NCI-H1048 (cell line): ENCODE results near the gene PADI3.

ENCODE experiments used
- DNase-seq: peaks from one replicate; lab custom pipeline; 2025; lab: John Stamatoyannopoulos, UW

Gene PADI3, protein sequence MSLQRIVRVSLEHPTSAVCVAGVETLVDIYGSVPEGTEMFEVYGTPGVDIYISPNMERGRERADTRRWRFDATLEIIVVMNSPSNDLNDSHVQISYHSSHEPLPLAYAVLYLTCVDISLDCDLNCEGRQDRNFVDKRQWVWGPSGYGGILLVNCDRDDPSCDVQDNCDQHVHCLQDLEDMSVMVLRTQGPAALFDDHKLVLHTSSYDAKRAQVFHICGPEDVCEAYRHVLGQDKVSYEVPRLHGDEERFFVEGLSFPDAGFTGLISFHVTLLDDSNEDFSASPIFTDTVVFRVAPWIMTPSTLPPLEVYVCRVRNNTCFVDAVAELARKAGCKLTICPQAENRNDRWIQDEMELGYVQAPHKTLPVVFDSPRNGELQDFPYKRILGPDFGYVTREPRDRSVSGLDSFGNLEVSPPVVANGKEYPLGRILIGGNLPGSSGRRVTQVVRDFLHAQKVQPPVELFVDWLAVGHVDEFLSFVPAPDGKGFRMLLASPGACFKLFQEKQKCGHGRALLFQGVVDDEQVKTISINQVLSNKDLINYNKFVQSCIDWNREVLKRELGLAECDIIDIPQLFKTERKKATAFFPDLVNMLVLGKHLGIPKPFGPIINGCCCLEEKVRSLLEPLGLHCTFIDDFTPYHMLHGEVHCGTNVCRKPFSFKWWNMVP

DNA sequence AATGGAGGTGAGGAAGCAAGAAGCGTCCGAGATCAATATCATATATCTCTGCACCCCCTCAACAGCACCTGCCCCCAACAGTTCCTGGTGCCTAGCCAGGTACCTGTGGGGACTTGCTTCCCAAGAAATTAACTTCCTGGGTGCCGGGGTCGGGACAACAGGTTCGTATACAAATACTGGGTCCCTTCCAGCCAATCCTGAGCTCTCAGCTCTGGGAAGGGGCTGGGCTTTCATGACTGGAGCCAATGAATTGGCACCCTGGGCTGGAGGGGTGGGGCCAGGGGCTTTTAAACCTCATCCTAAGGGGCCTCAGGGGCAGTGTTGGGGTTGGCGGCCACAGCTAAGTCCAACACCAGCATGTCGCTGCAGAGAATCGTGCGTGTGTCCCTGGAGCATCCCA, at the start of gene PADI3:
Gene PADI3 (plus strand): TSS at position 318 of the 400 bp plus-strand sequence. CDS start 40 bp downstream, at position 358.
- DNase-seq: no peak

DNA sequence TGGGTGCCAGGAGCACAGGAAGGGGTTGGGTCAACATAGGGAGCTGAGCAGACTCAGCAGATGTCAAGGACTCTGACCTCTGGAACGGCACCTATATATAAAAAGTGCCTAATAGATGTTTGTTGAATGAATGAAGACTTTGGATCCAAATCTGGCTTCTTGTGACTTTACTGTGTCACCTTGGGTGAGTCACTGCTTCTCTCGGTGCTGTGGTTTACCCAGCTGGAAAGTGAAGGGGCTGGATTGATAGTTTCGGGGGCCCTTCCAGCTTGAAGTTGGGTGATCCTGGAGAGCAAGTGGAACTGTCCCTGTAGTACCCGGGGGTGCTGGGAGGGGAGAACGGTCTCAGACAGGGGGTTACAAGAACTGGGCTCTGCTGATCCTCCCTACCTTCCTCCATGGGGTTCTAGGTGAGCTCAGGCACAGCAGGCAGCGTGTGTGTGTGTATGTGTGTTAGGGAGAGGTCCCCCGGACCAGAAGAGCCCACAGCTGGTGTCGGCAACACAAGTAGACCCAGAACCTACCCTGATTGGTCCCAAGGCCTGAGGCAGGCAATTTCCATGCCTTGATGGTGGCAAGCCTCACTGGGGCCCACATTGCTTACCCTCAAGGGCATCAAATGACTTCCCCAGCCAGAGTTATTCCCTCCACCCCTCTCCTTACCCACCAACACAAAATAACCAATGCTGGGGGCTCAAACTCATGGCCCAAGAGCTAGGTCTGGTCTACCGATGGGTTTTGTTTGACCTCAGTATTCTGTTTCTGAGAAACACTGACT, 49.4 kb upstream of the PADI3 start:
- DNase-seq: no peak

DNA sequence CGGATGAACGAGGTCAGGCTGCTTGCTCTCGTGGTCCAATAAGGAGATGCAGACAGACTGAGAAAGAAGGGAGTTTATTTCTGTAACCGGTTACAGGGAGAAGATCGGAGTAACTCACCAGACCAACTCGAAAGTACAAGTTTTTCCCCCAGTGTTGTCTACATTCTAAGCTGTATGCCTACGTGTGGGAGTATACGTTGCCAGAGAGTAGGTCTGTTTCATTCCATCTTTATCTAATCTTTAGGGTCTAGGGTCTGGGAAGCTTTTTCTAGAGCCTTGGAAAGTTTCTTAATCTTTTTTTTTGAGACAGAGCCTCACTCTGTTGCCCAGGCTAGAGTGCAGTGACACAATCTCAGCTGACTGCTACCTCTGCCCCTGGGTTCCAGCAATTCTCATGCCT, 48.7 kb upstream of the PADI3 start:
- DNase-seq: no peak

DNA sequence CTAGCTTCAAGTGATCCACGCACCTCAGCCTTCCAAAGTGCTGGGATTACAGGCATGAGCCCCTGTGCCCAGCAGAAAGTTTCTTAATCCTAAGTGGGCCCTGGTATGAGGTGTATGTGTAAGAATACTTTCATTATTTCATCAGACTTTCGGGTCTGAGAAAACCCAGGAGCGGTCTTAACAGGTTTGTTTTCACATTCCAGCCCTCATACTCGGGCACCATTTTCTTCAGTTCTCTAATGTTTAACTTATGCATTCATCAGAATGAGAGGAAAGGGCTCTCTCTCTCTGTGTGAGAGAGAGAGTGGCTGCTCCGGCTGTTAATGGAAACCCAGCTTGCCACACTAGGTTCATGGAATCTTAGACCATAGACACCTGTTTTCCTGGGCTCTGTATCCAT, 48.1 kb upstream of the PADI3 start:
- no peak for DNase-seq

DNA sequence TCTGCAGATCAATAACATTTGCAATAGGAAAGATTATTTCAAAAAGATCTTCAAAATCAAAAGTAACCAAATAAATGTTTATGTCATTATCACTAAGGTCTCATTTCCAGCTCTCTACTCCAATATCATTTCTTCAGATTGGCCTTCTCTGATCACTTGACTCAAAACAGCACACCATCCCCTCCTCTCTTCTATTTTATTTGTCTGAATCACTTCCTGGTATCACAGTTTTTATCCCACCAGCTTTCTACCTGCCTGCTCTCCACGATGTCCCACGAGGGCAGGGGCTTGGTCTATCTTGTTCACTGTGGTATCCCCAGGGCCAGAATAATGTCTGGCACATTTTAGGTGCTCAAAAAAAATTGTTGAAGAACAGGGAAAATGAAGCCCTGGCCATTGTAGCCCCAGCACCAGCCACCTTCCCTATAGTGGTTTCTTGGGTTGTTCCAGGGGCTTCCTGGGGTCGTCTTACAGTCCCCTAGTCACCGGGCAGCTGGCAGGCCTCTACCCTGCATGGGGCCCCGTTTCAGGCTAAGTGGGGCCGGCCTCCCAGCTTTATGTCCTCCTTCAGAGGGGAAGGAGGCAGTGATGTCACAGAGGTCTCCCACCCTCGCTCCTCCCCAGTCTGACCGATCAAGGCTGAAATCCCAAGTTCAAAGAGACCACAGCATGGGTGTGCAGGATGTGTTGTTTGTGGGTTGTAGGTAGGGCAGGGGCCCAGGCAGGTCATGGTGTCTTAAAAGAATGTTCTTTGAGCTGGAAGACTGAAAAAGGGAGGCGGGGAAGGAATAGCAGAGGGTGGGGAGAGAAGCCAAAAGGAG, 47.5 kb upstream of the PADI3 start:
- DNase-seq: no peak

DNA sequence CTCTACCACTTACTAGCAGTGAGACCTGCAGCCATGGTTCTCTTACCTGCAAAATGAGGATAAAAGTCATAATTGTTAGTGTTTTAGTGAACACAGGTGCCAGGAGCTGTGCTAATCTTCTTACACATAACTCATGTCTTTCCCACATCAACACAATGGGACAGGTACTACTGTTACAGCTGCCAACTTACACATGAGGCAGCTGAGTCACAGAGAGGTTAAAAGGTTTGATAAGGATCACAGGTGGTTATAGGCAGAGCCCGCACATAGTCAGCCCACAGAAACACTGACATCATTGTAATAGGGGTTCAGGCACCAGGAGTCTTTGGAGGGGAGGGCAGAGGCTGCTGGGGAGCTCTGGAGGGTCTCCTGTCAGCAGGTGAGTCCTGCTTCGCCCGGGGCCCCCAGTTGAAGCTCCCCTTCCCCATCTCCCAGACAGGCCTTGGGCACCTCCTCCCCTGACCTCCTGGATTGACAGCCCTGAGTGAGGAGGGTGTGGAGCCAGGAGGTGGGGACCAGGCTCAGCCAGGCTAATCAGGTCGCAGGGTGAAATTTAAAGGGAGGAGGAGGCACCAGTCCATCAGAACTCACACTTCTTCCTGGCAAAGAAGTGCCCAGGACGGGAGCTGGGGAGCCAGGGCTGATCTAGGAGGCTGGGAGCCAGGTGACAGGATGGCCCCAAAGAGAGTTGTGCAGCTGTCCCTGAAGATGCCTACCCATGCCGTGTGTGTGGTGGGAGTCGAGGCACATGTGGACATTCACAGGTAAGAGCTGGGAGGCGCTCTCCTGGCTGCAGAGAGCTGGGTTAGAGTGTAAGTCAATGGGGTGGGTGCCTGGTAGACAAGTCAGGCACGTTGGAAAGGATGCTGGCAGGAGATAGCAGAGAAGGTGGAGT, 44.1 kb upstream of the PADI3 start, which contains the start of gene PADI1:
Gene PADI1 (plus strand): TSS at position 583 of the 895 bp plus-strand sequence. CDS start 90 bp downstream, at position 673.
- DNase-seq: no peak

DNA sequence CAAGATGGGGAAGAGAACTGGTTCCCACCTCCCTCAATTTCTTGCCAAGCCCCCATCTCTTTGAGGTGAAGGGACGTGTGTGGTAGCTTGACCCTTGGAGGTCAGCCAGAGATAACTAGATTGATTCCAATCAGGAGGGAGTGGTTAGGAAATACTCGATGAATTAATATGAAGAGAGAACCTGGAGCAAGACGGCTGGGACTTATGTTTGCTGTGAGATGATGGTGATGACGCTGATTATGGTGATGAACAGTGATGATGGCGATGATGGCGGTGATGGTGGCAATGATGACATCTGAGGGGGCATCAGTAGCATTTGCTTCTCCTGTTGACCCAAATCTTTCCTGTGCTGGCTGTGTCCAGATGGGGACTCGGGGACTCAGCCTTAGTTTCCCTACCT, 43.2 kb upstream of the PADI3 start:
- DNase-seq: no peak

DNA sequence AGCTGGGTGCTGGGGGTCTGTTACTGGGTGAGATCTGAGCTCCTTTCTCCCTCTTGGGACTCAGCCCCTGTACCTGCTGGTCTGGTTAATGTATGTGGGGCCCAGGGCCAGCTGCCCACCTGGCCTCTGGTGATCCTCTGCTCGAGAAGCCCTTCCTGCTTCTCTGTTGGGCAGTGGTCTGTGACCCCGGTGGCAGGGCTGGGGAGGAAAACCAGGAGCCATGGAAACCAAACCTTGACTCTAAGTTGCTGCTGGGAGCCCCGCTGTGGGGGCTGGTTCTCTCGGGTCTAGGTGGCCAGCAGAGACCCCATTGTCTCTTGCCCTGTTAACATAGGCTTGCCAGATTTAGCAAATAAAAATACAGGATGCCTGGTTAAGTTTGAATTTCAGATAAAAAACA, 42.7 kb upstream of the PADI3 start:
- DNase-seq: no peak

DNA sequence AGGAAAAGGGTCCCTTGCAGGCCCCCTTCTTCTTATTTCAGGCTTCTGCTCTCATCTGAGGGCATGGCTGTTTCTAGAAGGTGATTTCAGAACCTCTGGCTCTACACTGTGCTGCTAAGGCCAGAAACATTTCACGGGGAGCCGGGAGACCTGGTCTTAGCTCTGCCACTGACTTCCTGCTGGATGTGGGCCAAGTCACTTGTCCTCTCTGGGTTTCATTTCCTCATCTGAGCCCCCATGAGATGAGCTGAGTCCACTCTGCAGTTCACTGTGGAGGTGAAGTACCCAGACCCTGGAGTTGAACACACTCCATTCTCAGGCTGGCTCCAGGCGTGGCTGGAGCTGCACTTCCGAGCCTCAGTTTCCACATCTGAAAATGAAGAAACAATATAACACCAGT, 41.9 kb upstream of the PADI3 start:
- no peak for DNase-seq

DNA sequence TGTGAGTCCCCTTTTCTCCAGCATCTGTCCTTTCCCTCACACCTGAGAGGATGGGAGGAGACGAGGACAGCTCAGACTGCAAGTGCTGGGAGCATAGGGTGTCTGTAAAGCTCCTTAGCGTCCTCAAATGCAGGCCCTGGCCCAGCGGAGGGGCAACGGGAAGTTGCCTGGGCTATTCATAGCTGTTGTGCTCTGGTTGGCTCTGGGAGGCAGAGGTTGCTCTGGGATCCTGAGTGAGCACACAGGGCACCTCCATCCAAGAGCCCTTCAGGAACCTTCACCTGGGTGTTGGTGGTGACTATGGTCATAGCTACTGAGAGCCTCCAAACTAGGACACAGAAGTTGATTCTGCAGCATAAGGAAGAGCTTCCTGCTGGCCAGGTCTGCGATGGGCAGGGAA, 41.4 kb upstream of the PADI3 start:
- no peak for DNase-seq

DNA sequence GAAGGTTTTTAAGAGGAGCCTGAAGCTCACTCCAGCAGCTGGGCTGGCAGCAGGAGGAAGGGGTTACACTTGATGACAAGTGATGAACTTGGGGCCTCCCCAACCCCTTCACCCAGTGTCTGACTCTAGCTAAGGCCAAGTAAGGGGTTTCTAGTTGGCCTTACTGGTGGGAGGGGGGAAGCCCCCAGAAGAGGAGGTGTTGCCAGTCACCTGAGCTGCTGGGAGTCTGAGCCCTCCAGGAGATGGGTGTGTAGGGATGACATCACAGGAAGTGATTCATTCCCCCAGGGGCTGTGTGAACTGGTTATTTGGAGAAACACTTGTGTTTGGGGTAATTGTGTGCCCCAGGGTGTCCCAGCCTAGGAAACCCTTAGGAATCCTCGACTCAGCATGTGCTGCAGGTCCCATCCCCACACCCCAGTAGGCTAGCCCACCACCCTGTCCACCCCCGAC, 40.9 kb upstream of the PADI3 start:
- DNase-seq: no peak

DNA sequence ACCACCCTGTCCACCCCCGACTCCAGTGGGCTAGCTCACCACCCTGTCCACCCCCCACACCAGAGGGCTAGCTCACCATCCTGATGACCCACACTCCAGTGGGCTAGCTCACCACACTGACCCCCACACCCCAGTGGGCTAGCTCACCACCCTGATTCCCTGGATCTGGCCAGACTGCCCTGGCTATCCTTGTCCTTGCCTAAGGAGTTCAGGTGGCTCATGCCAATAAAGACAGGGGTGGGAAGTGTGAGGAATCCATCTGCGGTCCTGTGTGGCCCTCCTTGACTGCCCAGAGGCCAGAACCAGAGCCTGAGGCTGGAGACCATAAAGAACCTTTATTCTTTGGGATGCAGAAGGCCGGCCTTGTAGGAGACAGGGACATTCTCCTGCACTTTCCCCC, 40.4 kb upstream of the PADI3 start:
- no peak for DNase-seq

DNA sequence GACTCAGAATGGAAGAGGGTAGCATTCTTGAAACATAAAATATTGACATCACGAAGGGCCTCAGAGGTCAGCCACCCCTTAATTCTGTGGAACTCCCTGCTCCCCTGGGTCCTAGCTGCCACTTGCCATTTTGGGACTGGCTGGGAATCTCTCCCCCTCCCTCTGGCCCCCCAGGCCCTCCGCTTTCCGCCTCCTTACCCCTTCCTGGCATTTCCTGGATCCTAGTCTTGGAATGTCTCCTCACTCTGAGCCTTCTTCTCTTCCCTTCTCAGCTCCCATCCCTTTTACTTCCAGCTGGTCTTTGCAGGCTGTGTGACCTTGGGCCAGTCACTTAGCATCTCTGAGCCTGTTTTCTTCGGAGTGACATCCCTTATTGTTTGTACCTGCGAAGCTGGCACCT, 39.5 kb upstream of the PADI3 start:
- no peak for DNase-seq

DNA sequence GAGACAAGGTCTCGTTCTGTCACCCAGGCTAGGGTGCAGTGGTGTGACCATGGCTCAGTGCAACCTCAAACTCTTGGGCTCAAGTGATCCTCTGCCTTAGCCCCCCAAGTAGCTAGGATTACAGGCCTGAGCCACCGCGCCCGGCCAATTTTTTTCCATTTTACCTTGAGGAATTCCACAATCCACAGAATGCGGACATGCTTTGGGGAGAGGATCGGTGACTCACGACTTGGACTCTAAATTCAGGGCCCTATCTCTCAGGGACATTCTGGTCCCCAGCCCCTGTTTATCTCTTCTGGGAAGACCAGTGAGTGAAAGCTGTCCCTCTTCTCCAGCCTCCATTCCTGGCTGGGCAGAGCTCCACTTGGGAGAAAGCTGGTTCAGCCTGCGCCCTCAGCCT, 38.7 kb upstream of the PADI3 start:
- no peak for DNase-seq

DNA sequence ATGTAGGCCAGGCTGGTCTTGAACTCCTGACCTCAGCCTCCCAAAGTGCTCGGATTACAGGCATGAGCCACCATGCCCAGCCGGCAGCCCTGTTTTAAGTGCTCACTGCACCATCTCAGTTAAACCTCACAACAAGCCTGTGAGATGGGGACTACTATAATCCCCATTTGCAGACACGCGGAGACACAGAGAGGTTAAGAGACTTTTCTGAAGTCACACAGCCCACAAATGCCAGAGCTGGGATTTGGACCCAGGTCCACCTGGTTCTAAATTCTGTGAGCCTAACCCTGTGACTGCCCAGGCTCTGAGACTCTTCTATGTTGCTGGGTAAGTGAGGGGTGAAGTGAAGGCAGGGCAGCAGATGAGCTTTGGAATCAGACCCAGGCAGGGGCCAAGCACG, 37.5 kb upstream of the PADI3 start:
- DNase-seq: no peak

DNA sequence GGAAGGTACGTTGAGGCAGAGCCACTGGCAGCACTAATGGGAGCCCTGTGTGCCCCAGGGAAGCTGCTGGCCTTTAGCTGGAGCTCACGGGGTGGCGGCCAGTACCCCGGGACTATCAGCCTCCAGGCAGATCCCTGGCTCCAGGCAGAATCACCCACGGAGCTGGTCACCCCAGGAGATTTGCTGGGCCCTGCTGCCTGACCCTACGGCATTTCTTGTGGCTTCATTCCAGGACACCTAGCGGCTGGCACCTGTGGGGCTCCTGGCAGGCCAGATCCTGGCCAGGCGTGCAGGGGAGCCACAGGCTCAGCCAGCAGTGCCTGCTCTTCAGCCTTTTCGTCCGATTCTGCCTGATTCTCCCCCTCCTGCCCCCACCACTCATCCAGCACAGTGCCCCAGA, 36.9 kb upstream of the PADI3 start:
- no peak for DNase-seq

DNA sequence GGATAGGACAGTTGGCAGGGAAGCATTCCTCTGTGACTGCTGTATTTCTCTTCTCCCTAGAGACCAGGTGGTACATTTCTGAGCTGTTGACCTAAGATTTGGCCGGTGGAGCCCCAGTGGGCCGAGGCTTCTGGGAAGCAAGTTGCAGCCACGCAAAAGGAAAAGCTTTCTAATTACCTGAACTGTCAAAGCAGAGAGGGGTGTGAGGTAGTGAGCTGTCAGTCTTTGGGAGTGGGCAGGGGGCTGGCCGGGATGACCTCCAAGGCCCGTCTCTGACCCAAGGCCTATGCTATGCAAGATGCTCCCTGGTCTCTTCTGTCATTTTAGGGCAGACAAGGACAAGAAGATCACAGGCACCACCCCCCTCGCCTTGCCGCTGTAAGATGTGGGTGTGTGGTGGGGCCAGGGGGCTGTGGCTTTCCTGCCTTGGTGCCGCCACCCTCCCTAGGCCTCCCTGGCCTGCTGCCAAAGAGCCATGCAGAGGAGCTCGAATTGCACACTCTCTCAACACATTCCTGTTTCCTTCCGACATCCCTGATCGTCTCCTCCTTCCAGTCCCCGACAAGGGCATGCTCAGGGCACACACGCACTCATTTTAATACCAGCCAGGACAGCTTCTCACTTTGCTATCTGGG, 36.3 kb upstream of the PADI3 start:
- no peak for DNase-seq

DNA sequence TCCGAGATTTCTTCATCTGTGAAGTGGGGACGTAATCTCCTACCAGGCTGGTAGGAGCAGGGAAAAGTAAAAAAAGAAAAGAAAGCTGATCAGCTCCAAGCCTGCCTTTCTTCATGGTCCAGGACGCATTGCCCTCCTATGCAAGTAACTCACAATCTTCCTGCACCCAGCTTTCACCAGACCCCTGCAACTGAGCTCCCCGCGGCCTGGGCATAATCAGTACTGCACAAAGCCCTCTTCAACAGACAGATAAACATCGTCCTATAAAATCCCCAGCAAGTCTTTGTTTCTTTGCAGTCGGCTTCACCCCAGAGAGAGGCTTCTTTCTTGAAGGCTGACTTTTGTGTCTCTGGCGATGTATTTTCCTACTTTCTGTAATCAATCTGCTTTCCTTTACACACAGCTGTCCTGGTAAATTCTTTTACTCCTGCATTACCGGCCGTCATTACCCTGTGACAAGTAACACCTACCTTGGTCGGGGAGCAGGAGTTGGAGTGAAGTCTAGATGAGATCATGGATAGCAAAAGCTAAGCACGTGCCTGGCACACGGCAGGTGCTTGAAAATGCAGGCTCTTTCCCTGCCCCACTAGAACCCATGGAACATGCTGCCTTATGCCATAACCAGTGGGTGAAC, 35.6 kb upstream of the PADI3 start:
- no peak for DNase-seq

DNA sequence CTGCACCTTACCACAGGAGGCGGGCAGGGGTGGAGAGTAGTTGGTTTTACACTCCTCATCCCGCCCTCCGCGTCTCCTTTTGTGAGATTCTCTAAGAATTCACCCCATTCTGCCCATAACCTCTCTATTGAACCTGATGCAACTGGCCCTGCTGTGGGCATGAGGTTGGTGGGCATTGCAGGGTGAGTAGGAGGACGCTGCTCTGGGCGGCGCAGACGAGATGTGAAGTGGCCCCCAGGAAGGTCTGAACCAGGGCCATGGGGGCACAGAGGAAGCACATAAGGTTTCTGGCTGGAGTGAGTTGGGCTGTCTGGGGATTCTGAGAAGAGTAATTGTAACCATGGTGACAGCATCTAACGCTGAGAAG, 35.1 kb upstream of the PADI3 start:
- no peak for DNase-seq
